NCI-H446 (cell line): ENCODE results near the gene CHST12.
"Not testable (repeated sequence)": the region's sequence is repeated elsewhere in the genome, so short reads cannot be mapped to it uniquely, and the experiment has no call there.

ENCODE experiments used
- DNase-seq, 2 experiments: peaks; one replicate each; lab custom pipeline; 2025; lab: John Stamatoyannopoulos, UW

CHST12 gene

GRCh38 chr7:2378125-2378524 is 25.3 kb upstream of the CHST12 start:
- not testable (repeated sequence) for DNase-seq

DNA sequence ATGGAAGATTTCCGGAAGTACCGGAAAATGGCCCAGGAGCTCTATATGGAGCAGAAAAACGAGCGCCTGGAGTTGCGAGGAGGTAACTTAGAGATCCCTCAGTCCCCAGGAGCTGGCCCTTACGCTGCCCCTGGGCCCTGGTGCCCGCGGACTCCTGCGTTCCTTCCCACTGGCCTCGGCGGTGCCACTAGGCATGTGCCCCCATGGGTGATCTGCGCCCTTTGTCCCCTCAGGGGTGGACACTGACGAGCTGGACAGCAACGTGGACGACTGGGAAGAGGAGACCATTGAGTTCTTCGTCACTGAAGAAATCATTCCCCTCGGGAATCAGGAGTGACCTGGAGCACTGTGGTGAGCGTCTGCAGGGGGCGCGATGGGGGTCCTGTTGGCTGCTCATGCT is 24.2 kb upstream of the CHST12 start:
- no peak for DNase-seq

- DNase-seq, result no peak
Observed at GRCh38 chr7:2379821-2380450, 23.5 kb upstream of the CHST12 start.

DNA sequence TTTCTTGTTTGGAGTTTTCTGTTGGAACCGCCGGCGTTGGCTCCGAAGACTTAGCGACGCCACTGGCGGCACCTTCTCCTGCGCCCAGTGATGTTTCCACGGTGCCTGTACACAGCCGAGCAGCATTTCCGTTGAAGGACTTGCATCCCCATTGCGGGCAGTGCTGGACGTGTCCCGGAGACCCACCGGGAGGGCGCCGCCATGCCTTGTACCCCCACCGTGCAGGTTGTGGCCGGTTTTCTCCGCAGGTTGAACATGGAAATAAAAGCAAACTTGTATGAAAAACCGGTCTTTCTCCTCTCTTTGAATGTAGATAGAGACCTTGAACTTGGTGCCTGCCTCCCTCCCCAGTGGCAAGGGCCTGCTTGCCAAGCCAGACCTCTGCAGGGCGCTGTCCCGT is 22.9 kb upstream of the CHST12 start:
- no peak for DNase-seq

DNA sequence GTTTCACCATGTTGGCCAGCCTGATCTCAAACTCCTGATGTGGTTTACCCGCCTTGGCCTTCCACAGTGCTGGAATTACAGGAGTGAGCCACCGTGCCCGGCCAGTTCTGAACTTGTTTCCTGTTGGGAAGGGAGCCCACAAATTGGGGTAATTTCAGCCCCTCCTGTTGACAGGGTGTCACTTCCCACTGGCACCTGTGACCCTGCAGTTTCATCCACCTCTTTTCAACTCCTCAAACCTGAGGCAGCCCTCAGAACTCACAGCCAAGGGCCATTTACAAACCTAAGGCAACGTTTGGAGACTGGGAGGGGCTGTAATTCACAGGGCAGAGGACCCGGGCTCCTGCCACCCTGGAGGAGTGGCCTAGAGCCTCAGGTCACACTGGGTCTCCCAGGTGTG is 22.2 kb upstream of the CHST12 start:
- no peak for DNase-seq

GRCh38 chr7:2381881-2382509 is 21.4 kb upstream of the CHST12 start:
- no peak for DNase-seq

- DNase-seq, result no peak
Observed at GRCh38 chr7:2383543-2384274, 19.7 kb upstream of the CHST12 start.

GRCh38 chr7:2384354-2385243 is 18.8 kb upstream of the CHST12 start:
- DNase-seq, result no peak

GRCh38 chr7:2386122-2386521 is 17.3 kb upstream of the CHST12 start:
- DNase-seq, result not testable (repeated sequence)

DNA sequence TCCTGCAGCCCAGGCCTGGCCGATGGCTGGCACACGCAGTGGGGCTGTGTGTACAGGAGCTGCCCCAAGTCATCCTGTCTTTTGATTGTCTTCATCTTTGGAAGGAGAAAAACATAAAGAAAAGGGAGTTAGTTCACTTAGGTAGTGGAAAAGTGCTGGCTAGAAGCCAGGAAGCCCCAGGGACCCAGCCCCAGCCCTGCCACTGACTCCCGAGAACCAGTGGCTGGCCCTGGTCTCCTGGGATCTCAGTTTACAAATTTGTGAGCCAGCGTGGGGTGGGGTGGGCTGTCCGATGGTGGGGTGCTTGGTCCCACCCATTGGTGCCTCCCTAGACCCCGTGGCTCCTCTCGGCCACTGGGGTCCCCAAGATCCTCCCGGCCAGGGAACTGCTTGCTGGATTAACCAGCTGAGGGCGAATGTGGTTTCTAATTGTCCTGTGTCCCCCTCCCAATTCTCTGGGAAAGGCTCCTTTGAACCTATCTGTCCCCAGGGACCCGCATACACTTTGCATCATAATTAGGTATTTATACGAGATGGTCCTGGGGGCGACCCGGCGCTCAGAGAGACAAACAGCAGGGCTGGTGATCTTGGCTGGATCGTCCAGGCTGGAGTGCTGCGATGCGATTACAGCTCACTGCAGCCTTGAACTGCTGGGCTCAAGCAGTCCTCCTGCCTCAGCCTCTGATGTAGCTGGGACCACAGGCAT is 16.3 kb upstream of the CHST12 start:
- no peak for DNase-seq

DNA sequence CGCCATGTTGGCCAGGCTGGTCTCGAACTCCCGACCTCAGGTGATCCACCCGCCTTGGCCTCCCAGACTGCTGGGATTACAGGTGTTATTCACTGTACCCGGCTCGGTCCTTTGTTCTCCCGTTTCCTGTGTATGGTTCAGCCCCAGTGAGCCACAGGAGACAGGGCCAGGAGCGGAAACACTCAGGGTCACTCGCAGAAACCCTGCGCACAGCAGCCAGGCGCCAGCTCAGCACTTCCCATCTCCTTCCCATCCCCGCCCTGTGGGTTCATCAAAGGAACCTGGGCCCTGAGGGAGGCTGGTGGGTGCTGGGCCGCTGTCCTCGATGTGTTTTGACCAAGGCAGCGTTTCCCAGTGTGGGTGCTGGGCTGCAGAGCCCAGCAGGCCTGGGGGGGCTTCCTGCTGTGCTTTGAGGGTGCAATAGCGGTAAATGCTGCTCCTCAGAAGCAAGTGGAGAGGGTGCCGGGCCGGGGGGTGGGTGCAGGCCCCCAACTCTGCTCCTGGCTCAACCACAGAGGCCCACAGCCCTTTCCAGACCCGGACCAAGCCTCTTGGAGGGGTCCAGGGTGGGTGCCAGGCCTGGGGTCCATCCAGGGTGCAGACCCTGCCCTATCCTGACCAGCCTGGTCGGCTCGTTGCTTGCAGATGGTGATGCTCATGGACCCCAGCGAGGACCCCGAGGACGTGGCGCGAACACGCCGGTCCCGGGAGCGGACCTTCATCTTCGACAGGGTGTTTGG is 15.3 kb upstream of the CHST12 start:
- no peak for DNase-seq

GRCh38 chr7:2388637-2388954 is 14.8 kb upstream of the CHST12 start:
- DNase-seq, result no peak

DNA sequence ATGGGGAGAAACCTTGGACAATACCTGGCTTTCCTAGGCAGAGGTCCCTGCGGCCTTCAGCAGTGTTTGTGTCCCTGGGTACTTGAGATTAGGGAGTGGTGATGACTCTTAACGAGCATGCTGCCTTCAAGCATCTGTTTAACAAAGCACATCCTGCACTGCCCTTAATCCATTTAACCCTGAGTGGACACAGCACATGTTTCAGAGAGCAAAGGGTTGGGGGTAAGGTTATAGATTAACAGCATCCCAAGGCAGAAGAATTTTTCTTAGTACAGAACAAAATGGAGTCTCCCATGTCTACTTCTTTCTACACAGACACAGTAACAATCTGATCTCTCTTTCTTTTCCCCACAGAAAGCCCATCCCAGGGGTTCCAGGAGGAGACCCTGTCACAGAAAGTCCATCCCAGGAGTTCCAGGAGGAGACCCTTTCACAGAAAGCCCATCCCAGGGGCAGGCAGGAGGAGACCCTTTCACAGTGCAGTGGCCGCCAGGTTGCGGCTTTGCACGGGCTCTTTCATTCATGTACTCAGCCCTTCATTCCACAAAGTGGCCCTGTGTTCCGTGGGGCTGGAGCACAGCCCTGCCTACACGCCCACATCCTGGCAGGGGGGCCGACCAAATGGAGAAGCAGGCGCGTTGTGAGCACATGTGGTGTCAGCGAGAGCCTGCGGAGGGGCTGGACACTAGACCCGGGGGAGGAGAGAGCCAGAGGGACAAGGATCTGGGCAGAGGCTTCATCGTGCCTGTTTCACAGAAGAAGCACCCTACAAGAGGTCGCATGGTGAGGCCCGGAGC is 13.2 kb upstream of the CHST12 start:
- not testable (repeated sequence) for DNase-seq

DNA sequence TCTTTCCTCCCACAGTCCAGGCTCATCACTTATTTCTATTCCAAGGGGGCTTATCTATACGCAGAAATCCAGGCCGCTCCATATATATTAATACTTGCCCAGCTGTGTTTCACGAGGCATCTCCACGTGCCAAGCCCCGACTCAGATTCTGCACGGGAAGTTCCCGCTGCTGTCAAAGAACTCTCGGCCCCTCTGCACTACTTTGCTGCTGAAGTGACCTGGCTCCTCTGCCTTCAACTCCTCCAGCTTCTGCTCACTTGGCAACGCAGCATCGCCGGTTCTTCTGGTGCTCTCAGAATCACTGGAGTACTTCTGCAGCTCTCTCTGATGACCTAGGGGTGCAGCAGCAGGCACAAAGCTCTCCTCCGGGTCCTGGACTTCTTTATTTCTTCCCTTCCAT is 9.7 kb upstream of the CHST12 start:
- DNase-seq, result no peak

- DNase-seq, result no peak
Observed at GRCh38 chr7:2394566-2395082, 8.8 kb upstream of the CHST12 start.

DNA sequence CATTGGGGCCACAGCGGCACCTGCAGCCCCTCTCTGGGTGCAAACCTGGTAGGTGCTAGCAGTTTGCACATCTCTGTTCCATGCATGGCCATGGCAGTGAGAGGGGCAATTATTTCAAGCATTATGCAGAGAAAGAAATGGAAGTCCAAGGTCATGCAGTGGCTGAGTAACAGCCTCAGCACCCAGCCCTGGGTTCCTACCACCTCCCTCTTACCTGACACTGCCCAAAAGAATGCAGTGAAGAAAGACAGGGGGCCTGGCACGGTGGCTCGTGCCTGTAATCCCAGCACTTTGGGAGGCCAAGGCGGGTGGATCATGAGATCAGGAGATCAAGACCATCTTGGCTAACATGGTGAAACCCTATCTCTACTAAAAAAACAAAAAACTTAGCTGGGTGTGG is 4.9 kb upstream of the CHST12 start:
- DNase-seq, result no peak

DNA sequence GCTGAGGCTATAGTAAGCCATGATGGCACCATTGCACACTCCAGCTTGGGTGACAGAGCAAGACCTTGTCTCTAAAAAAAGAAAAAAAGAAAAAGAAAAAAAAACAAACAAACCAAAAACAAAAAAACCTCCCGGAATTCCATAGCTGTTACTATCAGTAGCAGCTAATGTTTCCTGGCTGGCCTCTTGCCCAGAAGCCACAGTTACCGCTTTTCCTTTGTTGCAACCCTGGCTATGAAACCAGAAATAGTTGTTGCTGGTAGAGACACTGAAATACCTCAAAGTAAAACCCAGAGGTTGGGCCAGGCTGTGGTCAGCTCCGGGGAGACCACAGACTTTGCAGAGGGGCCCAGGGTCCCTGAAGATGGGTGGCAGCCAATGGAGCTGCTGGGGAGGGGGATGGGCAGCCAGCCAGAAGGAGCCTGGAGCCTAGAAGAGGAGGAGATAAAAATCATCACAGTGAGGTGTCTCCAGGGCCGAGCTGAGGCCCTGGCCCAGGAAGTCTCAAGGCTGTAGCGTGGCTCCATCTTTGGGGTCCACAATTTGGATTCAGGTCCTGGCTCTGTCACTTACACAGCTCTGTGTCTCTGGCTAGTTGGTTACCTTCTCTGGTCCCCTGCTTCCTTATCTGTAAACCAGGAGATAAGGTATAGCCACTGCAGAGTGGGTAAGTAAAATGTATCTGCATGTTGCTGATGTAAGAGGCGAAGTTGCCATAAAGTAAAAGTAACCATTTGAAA is 3.4 kb upstream of the CHST12 start:
- peak in 1 of 2 experiments; percentile 64 for DNase-seq

GRCh38 chr7:2402687-2403013 is 761 bp upstream of the CHST12 start:
- DNase-seq, result no peak
